Measurements from ENCODE around the gene MRPL34.
"Not testable (repeated sequence)": the region's sequence is repeated elsewhere in the genome, so short reads cannot be mapped to it uniquely, and the experiment has no call there.

MRPL34 gene

DNA sequence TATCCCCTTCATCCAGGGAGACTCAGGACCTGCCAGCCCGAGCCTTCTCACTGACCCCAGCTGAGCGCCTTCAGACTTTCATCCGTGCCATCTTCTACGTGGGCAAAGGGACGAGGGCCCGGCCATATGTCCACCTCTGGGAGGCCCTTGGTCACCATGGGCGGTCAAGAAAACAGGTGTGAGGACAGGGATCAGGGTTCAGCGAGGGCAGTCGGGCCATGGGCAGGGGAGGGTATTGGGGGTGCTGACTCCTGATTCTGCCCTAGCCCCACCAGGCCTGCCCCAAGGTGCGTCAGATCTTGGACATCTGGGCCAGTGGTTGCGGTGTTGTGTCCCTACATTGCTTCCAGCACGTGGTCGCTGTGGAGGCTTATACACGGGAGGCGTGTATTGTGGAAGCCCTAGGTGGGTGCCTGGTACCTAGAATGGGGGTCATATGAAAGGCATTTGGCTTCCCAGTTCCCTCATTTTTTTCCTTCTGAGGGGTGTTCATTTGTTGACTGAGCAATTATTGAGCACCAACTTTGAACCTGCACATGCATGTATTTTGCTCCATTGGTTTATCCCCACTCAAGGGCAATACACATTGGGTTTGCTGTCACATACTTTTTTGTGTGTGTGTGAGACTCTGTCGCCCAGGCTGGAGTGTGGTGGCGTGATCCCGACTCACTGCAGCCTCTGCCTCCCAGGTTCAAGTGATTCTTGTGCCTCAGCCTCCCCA lies 20.1 kb upstream of the MRPL34 start:
- no peak for DNase-seq (ENCODE audit: low read depth in 2 of 2)

DNA sequence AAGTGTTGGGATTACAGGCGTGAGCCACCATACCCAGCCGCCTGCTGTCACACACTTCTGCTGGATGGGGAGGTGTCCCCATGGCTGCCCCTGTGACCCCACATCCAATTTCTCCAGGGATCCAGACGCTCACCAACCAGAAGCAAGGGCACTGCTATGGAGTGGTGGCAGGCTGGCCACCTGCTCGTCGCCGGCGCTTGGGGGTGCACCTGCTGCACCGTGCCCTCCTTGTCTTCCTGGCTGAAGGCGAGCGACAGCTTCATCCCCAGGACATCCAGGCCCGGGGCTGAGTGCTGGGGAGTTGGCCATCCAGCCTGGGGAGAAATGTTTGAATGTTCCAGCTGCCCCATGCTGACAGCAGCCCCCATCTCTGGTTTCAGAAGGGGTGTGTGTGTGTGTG lies 19.4 kb upstream of the MRPL34 start:
- DNase-seq (ENCODE audit: low read depth in 2 of 2): no peak

DNA sequence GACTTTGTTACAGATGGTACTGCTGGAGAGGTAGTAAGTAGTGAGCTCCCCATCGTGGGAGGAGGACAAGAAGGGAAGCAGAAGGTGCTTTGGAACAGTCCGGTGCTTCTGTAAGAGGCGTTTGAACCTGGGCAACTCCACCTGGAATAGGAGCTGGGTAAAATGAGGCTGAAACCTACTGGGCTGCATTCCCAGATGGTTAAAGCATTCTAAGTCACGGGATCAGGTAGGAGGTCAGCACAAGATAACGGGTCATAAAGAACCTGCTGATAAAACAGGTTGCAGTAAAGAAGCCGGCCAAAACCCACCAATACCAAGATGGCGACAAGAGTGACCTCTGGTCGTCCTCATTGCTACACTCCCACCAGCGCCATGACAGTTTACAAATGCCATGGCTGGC lies 18.9 kb upstream of the MRPL34 start:
- no peak for DNase-seq (ENCODE audit: low read depth in 2 of 2)

DNA sequence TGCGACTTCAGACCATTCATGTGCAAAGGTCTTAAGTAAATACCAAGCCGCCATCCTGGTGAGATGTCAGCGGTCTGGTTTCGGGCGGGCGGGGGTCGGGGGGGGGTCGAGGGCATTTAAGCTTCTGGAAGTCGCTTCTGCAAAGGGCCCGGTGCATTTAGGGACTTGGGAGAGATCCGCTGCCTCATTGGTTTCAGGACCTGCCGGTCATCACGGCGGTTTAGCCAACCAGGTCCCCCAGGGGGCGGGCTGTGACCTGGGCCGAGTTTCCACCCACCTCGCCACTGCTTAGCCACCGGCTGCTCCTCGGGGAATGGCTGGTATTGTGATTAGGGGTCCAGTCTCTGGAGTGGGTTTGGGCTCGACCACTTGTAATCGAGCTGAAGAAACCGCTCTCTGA lies 16.2 kb upstream of the MRPL34 start:
- peak in 1 of 2 donors; percentile 57 for DNase-seq (ENCODE audit: low read depth in 2 of 2)

DNA sequence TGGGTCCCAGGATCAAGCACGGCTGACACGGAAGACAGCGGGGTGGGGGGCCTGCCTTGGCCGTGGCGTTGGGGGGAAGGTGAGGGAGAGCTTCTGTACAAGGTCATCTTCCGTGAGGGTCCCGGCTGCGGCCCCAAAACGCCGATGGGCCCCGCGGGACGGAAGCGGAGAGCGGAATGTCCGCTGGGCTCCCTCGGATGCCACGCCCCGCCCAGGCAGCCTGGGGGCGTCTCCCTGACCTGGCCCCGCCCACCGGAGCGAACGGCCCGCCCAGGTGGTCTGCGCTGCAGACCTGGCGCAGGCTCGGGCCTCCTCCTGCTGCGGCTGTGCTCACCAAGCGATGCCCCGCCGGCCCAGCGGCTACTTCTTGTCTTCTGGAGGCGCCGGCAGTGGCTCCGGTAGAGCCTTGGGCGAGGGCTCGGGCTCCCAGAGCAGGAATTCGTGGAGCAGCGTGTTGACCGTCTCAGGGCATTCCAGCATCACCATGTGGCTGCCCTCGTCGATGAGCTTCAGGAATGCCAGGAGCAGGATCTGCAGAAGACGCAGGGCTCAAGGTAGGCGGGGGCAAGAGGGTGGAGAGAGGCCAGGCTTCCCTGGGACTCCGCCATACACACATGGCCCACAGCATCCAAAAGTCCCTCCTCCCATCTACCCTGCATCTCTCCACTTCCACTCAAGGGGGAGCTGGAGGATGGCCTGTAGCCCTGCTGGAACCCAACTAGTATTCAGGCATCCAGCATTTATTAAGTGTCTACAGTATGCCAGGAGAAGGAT lies 13.2 kb upstream of the MRPL34 start:
- peak; percentile 69 to 78 for DNase-seq (ENCODE audit: low read depth in 2 of 2)

DNA sequence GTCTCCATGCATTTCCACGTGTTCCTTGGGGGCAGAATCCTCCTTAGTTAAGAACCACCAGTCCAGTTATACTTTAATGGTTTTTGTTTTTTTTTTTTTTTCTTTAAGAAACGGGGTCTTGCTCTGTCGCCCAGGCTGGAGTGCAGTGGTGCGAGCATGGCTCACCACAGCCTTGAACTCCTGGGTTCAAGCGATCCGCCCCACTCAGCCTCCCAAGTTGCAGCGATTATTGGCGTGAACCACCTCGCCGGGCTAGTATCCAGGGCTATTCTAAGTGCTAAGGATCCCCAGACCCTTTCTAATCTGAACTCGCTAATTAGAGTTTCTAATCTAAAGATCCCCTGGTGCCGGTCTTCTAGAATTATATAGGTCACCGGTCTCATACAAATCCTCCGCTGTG lies 12.1 kb upstream of the MRPL34 start:
- DNase-seq (ENCODE audit: low read depth in 2 of 2): no peak

DNA sequence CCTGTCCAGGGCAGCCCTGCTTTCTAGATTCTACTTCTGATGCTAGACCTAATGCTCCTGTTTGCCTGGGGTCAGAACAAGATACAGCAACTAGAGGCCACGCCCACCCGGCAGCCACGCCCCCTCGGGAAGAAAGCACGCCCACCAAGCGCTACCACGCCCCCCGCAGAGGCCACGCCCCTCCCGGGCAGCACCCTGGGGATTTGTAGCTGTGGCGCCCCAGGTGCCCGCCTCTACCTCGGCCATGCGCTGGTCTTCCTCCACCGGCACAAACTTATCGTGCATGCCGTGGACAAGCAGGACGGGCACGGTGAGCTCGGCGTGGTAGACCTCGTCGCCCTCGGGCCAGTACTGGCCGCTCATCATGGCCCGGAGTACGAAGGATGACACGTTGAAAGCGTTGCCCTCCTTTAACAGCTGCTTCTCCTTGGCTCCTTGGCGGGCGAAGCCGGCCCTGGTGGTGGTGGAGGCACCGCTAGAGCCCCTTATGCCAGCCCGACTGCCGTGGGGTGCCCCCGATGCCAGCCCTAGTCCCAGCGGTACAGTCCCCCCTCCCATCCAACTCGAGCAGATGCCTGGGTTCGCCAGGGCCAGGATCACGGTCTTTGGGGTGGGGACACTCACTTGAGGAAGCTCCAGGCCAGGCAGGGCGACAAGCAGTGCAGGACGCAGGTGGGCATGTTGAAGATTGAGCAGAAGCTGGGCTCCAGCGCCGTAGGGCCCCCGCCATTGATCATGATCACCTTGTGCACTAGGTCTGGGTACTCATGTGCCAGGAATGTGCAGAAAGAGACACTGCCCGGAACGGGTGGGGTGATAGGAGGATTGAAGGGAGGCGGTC lies 11.4 kb upstream of the MRPL34 start:
- DNase-seq (ENCODE audit: low read depth in 2 of 2): peak; percentile 47 to 66

DNA sequence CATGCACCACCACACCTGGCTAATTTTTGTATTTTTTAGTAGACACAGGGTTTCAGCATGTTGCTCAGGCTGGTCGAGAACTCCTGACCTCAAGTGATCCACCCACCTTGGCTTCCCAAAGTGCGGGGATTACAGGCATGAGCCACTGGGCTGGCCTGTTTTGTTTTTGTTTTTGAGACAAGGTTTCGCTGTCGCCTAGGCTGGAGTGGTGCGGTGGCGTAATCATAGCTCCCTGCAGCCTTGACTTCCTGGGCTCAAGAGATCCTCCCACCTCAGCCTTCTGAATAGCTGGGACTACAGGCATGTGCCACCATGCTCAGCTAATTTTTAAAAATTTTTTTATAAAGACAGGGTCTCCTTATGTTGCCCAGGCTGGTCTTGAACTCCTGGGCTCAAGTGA lies 10.1 kb upstream of the MRPL34 start:
- not testable (repeated sequence) for DNase-seq (ENCODE audit: low read depth in 2 of 2)

DNA sequence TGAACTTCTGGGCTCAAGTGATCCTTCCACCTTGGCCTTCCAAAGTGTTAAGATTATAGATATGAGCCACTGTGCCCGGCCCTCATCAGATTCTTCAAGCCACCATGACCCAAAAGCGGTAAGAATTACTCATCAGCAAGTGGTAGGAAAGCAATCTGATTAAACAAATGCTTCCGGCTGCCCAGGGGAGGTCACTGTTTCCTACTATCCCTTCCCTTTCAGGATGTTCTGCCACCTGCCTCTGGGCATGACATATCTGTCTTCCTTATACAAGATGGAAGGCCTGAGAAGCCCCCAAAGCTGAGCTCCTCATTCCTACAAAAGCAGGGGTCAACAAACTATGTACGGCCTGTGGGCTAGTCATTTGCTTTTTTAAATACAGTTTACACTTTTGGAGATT lies 9.4 kb upstream of the MRPL34 start:
- DNase-seq (ENCODE audit: low read depth in 2 of 2): no peak

DNA sequence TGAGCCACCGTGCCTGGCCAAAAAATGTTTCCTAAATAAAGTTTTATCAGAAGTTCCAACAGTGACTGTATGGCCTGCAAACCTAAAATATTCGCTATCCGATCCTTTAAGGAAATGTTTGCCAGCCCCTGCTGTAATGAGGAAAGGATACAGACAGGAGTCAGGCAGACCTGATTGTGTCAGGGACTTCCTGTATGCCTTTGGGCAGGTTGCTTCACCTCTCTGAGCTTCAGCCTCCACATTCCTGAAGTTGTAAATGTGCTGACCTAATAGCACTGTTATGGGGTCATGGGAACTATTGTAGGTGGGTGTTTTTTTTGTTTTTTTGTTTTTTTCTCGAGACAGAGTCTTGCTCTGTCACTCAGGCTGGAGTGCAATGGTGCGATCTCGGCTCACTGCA lies 8.7 kb upstream of the MRPL34 start:
- no peak for DNase-seq (ENCODE audit: low read depth in 2 of 2)

DNA sequence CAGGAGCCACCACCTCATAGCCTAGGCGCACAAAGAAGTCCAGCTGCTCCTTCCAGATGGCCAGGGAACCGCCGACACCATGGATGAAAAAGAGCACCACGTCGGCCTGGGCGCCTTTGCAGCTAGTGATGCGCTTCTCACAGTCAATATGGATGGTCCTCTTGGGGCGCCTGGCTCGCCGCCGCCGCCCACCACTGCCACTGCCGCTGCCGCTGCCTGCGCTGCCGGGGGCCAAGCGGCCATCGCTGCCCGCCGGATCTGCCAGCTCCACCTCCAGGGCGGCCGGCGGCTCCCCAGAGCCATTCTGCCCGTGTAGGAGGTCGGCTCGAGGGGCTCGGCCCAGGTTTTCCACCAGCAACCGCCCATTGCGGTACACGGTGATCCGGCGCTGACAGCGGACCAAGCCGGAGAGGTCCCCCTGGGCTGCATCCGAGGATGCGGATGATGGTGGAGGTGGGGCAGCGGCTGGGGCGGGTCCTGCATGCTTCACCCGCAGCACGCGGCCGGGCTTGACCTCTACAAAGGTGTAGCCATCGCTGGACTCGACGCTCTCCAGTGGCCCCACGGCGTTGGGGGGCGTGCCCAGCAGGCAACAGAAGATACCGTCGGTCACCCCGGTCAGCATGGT lies 4.6 kb upstream of the MRPL34 start:
- DNase-seq (ENCODE audit: low read depth in 2 of 2): no peak

DNA sequence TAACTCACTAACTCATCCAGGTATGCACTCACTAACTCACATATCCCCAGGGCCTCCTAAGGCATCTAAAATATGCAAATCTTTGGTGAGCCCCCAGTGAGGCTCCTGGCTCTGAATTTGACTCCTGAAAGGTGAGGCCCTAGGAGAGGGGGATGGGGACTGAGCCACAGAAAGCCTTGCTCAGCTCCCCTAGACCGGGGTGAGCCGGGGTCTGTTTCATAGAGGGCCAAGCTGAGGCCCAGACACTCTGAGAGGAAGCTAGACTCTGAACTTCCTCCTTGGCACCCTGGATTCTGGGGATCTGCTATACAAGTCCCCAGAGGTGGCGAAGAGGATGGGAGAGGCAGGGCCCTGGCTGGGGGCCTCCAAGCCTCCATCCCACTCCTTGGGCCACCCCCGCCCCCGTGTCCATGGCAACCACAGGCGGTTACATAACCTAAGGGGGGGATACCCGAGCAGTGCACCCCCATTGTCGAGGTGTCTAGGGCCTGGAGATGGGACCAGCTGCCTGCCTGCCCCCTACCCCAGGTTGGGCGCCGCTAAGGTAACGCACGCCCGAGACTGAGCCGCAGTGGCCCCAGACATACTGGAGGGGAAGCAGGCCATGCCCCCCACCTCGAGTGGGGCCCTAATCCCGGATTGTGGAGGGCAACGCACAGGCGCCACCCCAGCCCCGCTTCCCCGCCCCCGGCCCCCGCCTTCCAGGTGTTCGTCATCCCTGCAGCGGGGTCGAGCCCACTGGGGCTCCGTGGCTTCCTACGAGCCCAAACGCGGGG lies 3.1 kb upstream of the MRPL34 start:
- DNase-seq (ENCODE audit: low read depth in 2 of 2): no peak

DNA sequence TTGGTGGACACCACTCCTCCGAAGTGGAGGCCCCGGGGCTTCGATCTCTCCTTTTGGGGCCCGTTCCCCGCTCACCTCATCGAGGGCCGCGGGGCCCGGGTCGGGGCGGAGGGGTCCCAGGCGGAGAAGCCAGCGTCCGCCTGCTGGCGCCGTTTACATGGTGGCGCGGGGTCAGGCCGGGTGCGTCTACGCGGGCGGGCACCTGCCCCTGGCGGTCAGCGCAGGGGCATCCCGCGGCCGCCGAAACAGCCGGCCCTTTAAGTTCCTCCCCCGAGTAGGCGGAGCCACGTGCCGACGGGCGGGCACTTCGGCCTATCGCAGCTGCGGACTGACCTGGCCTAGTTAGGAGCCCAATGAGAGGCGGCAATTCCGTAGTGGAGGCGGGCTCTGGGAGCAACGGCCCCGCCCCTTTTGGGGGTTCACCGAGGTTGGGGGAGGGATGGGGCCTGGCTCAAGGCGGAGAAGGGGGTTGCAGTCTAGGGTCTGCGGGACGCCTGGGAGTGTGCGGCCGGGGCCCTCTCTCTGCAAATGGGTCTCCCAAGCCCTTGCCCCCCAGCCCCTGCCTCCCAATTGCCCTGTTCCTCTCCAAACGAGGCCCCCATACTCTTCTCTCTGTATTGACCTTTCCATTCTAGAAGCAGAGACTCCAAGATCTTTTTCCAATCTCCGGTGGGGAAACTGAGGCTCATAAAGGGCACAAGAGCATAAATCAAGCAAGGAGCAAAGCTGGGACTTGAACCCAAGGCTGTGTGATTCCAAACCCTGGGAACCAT lies 2.3 kb upstream of the MRPL34 start, which contains the start of gene ABHD8:
TSS of gene ABHD8 (minus strand) at position 259 of the 773 bp plus-strand sequence. CDS start 1,809 bp downstream, outside the sequence.
- peak; percentile 90 to 92 for DNase-seq (ENCODE audit: low read depth in 2 of 2)

DNA sequence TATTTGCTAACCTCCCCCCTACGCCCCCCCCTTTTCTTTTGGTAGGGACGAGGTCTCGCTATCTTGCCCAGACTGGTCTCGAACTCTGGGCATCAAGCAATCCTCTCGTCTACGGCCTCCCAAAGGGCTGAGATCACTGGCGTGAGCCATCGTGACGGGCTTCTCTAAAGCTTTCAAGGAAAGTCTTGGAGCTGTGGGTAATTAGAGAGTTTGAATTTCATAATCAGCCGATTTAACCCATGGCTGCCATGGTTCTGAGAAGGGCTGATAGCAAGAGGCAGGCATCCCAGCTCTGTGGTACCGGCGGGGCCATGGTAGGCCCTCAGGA lies 1.8 kb upstream of the MRPL34 start:
- DNase-seq (ENCODE audit: low read depth in 2 of 2): no peak

DNA sequence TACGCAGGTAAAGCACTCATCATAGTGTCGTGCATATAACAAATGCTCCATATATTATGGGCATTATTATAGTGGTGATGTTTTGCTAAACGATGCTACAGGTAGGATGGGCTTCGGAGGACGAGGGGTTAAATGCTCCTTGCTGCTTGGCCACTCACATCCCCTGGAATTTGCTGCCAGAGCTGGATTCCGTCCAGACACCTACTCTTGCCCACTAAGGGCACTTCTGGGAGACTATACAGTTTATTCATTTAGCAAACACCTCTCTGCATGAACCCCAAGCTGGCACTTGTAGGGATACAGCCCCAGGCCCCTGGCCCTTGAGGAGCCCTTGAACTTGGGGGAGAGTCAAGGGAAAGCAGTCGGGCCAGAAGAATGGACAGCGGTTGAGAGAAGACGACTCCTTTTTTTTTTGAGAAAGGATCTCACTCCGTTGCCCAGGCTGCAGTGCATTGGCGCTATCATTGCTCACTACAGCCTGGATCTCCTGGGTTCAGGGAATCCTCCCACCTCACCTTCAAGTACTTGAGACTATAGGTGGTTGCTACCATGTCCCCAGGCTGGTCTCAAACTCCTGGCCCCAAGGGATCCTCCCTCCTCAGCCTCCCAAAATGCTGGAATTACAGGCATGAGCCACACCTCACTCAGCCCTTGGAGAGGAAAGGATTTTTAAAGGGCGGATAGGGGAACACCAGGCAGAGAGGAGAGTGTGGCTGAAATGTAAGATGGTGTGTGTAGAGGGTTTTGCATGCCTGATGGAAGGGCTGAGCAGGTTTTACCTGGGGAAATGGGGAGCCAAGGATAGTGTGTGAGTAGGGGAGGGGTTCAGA lies 1.1 kb upstream of the MRPL34 start:
- DNase-seq (ENCODE audit: low read depth in 2 of 2): no peak

DNA sequence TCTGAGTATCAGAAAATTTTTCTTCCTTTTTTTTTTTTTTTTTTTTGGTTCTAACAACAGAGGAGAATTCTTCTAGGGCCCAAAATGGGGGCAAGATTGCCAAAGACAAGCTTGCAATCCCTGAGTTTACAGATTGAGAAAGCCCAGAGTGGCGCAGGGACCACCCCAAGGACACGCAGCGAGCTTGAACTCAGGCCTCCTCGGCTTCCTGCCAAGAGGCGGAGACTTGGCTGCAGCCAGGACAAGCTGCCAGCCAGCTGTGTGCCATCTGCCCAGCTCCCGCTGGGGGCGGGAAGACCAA lies 506 bp upstream of the MRPL34 start:
- DNase-seq (ENCODE audit: low read depth in 2 of 2): no peak

DNA sequence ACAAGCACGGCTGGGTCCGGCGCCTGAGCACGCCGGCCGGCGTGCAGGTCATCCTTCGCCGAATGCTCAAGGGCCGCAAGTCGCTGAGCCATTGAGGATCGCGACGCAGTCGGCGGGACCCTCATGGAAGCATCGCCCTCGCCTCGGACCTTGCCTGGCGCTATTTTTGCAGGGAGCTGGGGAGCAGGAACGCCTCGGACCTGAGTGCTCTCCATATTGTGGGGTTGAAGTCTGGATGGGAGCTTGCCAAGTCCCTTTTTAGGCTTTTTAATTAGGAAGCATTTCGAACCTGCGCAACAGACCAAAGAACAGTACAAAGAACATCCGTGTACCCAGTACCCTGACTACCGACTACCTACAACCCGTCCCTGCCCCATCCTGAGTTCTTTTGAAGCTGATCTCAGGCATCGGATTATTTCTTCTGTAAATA lies 628 bp downstream of the MRPL34 start:
- no peak for DNase-seq (ENCODE audit: low read depth in 2 of 2)

DNA sequence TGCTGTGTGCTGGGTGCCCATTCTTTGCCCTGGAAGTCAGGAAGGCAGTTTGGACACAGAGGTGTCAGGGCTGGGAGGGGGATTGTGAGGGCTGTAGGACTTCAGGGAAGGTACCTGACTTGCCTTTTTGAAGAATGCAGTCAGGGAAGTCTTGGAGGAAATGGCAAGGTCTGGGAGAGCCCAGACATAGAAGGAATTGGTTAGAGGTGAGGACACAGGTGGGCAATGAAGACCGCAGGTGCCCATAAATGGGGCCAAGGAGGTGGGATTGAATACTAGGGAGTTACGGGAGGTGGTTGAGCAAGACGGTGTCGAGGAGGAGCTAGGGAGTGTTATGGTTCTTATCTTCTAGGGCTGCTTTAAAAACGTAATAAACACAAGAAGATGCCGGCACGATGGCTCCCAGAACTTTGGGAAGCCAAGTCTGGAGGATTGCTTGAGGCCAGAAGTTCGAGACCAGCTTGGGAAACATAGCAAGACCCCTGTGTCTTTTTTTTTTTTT lies 2.3 kb downstream of the MRPL34 start:
- DNase-seq (ENCODE audit: low read depth in 2 of 2): no peak

DNA sequence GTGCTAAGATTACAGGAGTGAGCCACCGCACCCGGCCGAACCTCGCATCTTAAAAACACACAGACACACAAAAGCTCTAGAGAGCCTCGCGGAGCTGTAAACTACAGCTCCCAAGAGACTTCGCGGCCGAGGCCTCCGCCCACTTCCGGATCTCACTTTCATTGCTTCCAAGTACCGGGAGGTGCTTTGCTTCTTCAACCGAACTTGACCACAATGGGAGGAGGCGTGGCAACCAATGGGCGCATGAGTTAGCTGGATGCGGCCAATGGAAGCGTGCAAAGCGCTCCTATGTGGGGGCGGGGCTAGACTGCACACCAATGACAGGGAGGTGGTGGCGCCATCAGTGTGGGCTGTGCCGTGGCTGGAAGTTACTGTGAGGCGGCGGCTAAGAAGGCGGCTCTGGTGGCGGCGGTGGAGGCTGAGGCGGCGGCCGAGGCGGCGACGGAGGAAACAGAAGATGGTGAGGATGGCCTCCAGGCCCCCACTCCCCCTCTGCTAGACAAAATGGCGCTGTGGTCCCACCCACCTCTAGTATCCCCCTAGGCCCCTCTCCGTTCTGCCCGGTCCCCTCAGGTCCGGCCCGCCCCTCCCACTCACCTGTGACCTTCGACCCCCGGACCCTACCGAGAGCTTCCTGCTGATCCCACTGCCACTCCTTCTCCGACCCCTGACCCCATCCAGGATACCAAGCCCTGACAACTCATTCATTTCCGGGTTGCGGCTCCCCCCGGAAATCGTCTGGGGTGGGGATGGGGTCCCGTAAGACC lies 3.7 kb downstream of the MRPL34 start, which contains the start of gene DDA1:
TSS of gene DDA1 (plus strand) at position 366 of the 767 bp plus-strand sequence. CDS start at position 458, 92 bp downstream.
- peak; percentile 97 to 99 for DNase-seq (ENCODE audit: low read depth in 2 of 2)
